ENCODE measurements around the gene PGA4. TPM values are rescaled to one million over a fixed set of nuclear protein-coding genes. Genes with fewer than 3 reads are reported as not detected.
A peak's percentile ranks its signal among the peaks of the same experiment; 100 is the strongest.
"Not testable (repeated sequence)": the region's sequence is repeated elsewhere in the genome, so short reads cannot be mapped to it uniquely, and the experiment has no call there.

Gene PGA4
- total RNA-seq, 6 donors from 2014 or later, result 0.14 to 0.44 TPM; not detected in 4

GRCh38 chr11:61201476-61201875 is 20.7 kb upstream of the PGA4 start:
- Histone ChIP-seq H3K4me1 (no peaks in the 10 kb centered on the region), H3K27me3 (no peaks in the 10 kb centered on the region), H3K36me3 (no peaks in the 10 kb centered on the region), H3K4me3 (no peak overlapping the region), H3K27ac (no peak overlapping the region), H3K9me3 (peaks cover 0 to 10% (median 0%) of the 10 kb centered on the region in 4 donors)
- TF ChIP-seq CTCF (IDR thresholded peaks at IDR 0.05), result no peak
- ATAC-seq (ENCODE audit: low FRiP score in 2 of 2) (no peak), DNase-seq (no peak)
- 78 to 89% methylated on average over 12 to 14 of the region's 14 CpGs for WGBS, 2 donors

- ATAC-seq (ENCODE audit: low FRiP score in 2 of 2); H3K4me1 ChIP-seq; H3K9me3 ChIP-seq; H3K27ac ChIP-seq; H3K36me3 ChIP-seq; DNase-seq; H3K4me3 ChIP-seq; H3K27me3 ChIP-seq: not testable (repeated sequence)
- 58 to 68% methylated on average over 12 of the region's 18 CpGs for WGBS, 2 donors
Observed at GRCh38 chr11:61202950-61203746, 19.0 kb upstream of the PGA4 start, which contains the start of gene PGA3. TSS of gene PGA3 (plus strand) at chr11:61203515. CDS start at chr11:61203565, 50 bp downstream.

GRCh38 chr11:61203873-61204272 is 18.3 kb upstream of the PGA4 start:
- no CpG with 5 or more reads among the region's 5 CpGs for WGBS, 2 donors
- H3K27ac ChIP-seq, H3K36me3 ChIP-seq, DNase-seq, H3K4me3 ChIP-seq, H3K9me3 ChIP-seq, H3K27me3 ChIP-seq, H3K4me1 ChIP-seq: not testable (repeated sequence)
- ATAC-seq (ENCODE audit: low FRiP score in 2 of 2), result peak; percentile 5 to 67

- H3K4me3 ChIP-seq; H3K27ac ChIP-seq; H3K9me3 ChIP-seq; ATAC-seq (ENCODE audit: low FRiP score in 2 of 2); H3K27me3 ChIP-seq; DNase-seq; H3K4me1 ChIP-seq; H3K36me3 ChIP-seq: not testable (repeated sequence)
- 58 to 63% methylated on average over 12 to 14 of the region's 14 CpGs for WGBS, 2 donors
Observed at GRCh38 chr11:61204502-61205059, 17.6 kb upstream of the PGA4 start.

- WGBS, 2 donors, result no CpG with 5 or more reads among the region's 9 CpGs
- not testable (repeated sequence) for H3K9me3 ChIP-seq; H3K4me1 ChIP-seq; H3K27me3 ChIP-seq; H3K36me3 ChIP-seq; DNase-seq; ATAC-seq (ENCODE audit: low FRiP score in 2 of 2); H3K4me3 ChIP-seq; H3K27ac ChIP-seq
Observed at GRCh38 chr11:61207636-61208310, 14.4 kb upstream of the PGA4 start.

- H3K27ac ChIP-seq; DNase-seq; H3K9me3 ChIP-seq; H3K4me3 ChIP-seq; H3K27me3 ChIP-seq; H3K36me3 ChIP-seq; ATAC-seq (ENCODE audit: low FRiP score in 2 of 2); H3K4me1 ChIP-seq: not testable (repeated sequence)
- WGBS, 2 donors, result no CpG with 5 or more reads among the region's 6 CpGs
Observed at GRCh38 chr11:61210629-61211028, 11.5 kb upstream of the PGA4 start.

- not testable (repeated sequence) for DNase-seq; ATAC-seq (ENCODE audit: low FRiP score in 2 of 2); H3K4me1 ChIP-seq; H3K9me3 ChIP-seq; H3K36me3 ChIP-seq; H3K4me3 ChIP-seq; H3K27ac ChIP-seq; H3K27me3 ChIP-seq
- WGBS, 2 donors, result 74 to 78% methylated on average over 4 to 8 of the region's 10 CpGs
Observed at GRCh38 chr11:61211327-61211952, 10.7 kb upstream of the PGA4 start.

GRCh38 chr11:61212202-61212601 is 9.9 kb upstream of the PGA4 start:
- not testable (repeated sequence) for H3K36me3 ChIP-seq, H3K27ac ChIP-seq, H3K9me3 ChIP-seq, H3K4me1 ChIP-seq, H3K27me3 ChIP-seq, H3K4me3 ChIP-seq, DNase-seq
- ATAC-seq (ENCODE audit: low FRiP score in 2 of 2), result peak in 1 of 2 donors; percentile 59
- WGBS, 2 donors, result no CpG with 5 or more reads among the region's 15 CpGs

- ATAC-seq (ENCODE audit: low FRiP score in 2 of 2); H3K4me3 ChIP-seq: not testable (repeated sequence)
- no CpG with 5 or more reads among the region's 3 CpGs for WGBS, 2 donors
Observed at GRCh38 chr11:61213711-61214324, 8.3 kb upstream of the PGA4 start.

GRCh38 chr11:61218306-61218705 is 3.8 kb upstream of the PGA4 start:
- H3K4me3 ChIP-seq; H3K27me3 ChIP-seq; H3K9me3 ChIP-seq; DNase-seq; H3K27ac ChIP-seq; ATAC-seq (ENCODE audit: low FRiP score in 2 of 2); H3K4me1 ChIP-seq; H3K36me3 ChIP-seq: not testable (repeated sequence)
- WGBS, 2 donors, result no CpG with 5 or more reads among the region's 4 CpGs

More at GRCh38 chr11:61213711-61214324, 8.3 kb upstream of the PGA4 start:
- not testable (repeated sequence) for H3K9me3 ChIP-seq, H3K27ac ChIP-seq, DNase-seq, H3K27me3 ChIP-seq, H3K36me3 ChIP-seq, H3K4me1 ChIP-seq

- 89% methylated on average over 5 of the region's 5 CpGs; no CpG with 5 or more reads in 1 of the 2 donors for WGBS, 2 donors
- H3K9me3 ChIP-seq; H3K4me1 ChIP-seq; ATAC-seq (ENCODE audit: low FRiP score in 2 of 2); H3K4me3 ChIP-seq; H3K36me3 ChIP-seq; H3K27ac ChIP-seq; H3K27me3 ChIP-seq; DNase-seq: not testable (repeated sequence)
Observed at GRCh38 chr11:61219016-61219415, 3.1 kb upstream of the PGA4 start.

Measured in upper lobe of left lung (tissue), 6 donors.